ENCODE data around the gene HIPK2. TPM values are rescaled to one million over a fixed set of nuclear protein-coding genes. Genes with fewer than 3 reads are reported as not detected.

HIPK2 gene
- total and polyA plus RNA-seq, 2 donors (not counting 3 experiments of a cell fraction or from before 2014, with no cell fraction given): 9.0 to 43.8 TPM

DNA sequence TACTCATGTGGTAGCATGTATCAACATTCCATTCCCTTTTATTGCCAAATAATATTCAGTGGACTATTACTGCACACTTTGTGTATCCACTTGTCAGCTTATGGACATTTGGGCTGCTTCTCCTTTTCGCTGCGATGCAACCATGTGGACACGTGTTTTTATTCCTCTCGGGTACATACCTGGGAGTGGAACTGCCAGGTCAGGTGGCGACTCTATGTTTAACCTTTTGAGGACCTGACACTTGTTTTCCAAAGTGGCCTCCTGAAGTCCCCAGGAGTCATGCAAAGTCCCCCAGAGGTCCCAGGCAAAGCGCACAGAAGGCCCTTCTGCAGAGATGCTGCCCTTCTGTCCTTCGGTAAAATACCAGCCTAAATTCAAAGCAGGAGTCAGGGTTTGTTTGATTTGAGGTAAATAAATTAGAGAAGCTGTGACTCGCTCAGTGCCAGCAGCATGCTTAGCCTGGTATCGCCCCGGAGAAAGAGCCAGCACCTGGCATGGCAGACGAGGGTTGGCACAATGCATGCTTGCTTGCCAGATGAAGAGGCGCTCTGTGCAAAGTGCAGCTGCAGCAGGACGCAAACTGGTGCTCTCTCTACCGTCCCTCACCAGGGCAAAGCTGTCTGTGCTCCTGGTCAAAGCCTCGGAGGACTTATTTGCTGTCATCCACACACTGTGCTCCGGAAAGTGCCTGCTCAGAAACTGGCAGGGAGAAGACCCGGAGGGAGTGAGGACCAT, 37.8 kb downstream of the HIPK2 start:
- dilution Hi-C loops (cut with MboI; ENCODE audit: extremely low pct_ligation_motif_present, low sequenced_read_pairs): no loop called here
- no peaks in the 10 kb centered on the region for H3K9me3 ChIP-seq (replicated peaks; ENCODE audit: control insufficient read depth, insufficient read depth, low read length)

DNA sequence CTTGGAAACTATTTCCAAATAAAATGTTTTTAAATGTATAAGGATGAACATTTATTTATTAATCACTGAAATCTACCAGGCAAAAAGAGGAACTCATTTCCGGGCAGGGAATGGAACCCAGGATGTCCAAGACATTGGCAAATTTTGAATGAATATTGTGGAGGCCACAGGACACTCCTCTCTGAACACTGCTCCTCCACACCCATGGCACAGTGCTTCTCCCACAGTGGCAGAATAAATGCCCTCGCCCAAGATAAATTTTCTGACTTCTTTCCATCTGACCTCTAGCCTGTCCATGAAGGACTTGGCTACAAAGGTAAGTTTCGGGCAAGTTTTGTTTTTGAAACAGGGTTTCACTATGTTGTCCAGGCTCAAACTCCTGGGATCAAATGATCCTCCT, 39.0 kb downstream of the HIPK2 start:
- POLR2A ChIA-PET: no interaction called here
- FAIRE-seq: no peak
- CTCF ChIA-PET: interaction anchor here (1.4 to 2.4 kb wide), 5 partner anchors 14 to 120 kb away, joined by 4 to 18 read pairs (median 8); no protein-coding TSS in a partner anchor
- TF ChIP-seq POLR2A (IDR thresholded peaks at IDR 0.05; ENCODE audit: low read depth, low read length) (no peak), FOS (IDR thresholded peaks at IDR 0.05; ENCODE audit: borderline replicate concordance, insufficient read depth, low read length) (no peak), POLR2AphosphoS5 (IDR thresholded peaks at IDR 0.05; ENCODE audit: insufficient read depth, low read depth, low read length) (no peak), EZH2 (IDR thresholded peaks at IDR 0.05; ENCODE audit: borderline replicate concordance, low read depth, low read length, severe bottlenecking) (no peak), JUN (IDR thresholded peaks at IDR 0.05; ENCODE audit: borderline replicate concordance, insufficient read depth, insufficient read length, low read depth) (no peak), MYC (IDR thresholded peaks at IDR 0.05; ENCODE audit: low read depth, low read length) (no peak), GATA2 (IDR thresholded peaks at IDR 0.05; ENCODE audit: insufficient read depth, insufficient read length, low read depth, low read length) (no peak)
- TF ChIP-seq, protein P1, sequence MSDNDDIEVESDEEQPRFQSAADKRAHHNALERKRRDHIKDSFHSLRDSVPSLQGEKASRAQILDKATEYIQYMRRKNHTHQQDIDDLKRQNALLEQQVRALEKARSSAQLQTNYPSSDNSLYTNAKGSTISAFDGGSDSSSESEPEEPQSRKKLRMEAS (IDR thresholded peaks at IDR 0.05; ENCODE audit: insufficient read depth, insufficient read length): no peak
- TF ChIP-seq, protein P2, sequence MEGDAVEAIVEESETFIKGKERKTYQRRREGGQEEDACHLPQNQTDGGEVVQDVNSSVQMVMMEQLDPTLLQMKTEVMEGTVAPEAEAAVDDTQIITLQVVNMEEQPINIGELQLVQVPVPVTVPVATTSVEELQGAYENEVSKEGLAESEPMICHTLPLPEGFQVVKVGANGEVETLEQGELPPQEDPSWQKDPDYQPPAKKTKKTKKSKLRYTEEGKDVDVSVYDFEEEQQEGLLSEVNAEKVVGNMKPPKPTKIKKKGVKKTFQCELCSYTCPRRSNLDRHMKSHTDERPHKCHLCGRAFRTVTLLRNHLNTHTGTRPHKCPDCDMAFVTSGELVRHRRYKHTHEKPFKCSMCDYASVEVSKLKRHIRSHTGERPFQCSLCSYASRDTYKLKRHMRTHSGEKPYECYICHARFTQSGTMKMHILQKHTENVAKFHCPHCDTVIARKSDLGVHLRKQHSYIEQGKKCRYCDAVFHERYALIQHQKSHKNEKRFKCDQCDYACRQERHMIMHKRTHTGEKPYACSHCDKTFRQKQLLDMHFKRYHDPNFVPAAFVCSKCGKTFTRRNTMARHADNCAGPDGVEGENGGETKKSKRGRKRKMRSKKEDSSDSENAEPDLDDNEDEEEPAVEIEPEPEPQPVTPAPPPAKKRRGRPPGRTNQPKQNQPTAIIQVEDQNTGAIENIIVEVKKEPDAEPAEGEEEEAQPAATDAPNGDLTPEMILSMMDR (IDR thresholded peaks at IDR 0.05; ENCODE audit: extremely low read depth in 1 of 2, insufficient read depth in 1 of 2, low read depth in 1 of 2, low read length in 2 of 2): no peak
- Histone ChIP-seq H2AFZ (ENCODE audit: low read depth, low read length) (no peak overlapping the region), H4K20me1 (replicated peaks; ENCODE audit: control insufficient read depth, extremely low read depth, insufficient read depth, low read length) (no peaks in the 10 kb centered on the region), H3K27me3 (ENCODE audit: control insufficient read depth in 2 of 2, insufficient read depth in 2 of 2, low read length in 2 of 2) (no peaks in the 10 kb centered on the region), H3K9me3 (replicated peaks; ENCODE audit: control insufficient read depth, insufficient read depth, low read length) (no peaks in the 10 kb centered on the region), H3K9me1 (replicated peaks; ENCODE audit: control insufficient read depth, extremely low read depth, insufficient read depth, low read length) (no peaks in the 10 kb centered on the region), H3K27ac (ENCODE audit: insufficient read depth, low read depth, low read length) (no peak overlapping the region), H3K9ac (replicated peaks; ENCODE audit: extremely low read depth, insufficient read depth, low read length) (no peak overlapping the region), H3K4me1 (ENCODE audit: control insufficient read depth, extremely low read depth, insufficient read depth, low read length) (peaks cover 44% of the 10 kb centered on the region), H3K36me3 (ENCODE audit: control insufficient read depth in 2 of 2, extremely low read depth in 1 of 2, insufficient read depth in 2 of 2, low read length in 2 of 2) (peaks cover 0 to 2% of the 10 kb centered on the region in 2 experiments), H3K4me2 (ENCODE audit: insufficient read depth, low read length) (no peak overlapping the region), H3K79me2 (ENCODE audit: control insufficient read depth, insufficient read depth, low read length) (peaks cover 83% of the 10 kb centered on the region), H3K4me3 (replicated peaks in 1 of 3; ENCODE audit: insufficient read depth in 1 of 3, low read depth in 1 of 3, low read length in 3 of 3) (no peak overlapping the region)
- intact Hi-C loops (cut with micrococcal nuclease) (no loop called here), dilution Hi-C loops (cut with MboI; ENCODE audit: extremely low pct_ligation_motif_present, low sequenced_read_pairs) (no loop called here)
- no peak for DNase-seq (ENCODE audit: low read depth, low spot score)
- BruUV-seq (replicated peaks): no TSS peak

More for the DNA sequence above, 37.8 kb downstream of the HIPK2 start:
- DNase-seq (ENCODE audit: low read depth, low spot score) (no peak), FAIRE-seq (no peak)
- Histone ChIP-seq H3K27me3 (ENCODE audit: control insufficient read depth in 2 of 2, insufficient read depth in 2 of 2, low read length in 2 of 2) (no peaks in the 10 kb centered on the region), H3K36me3 (ENCODE audit: control insufficient read depth in 2 of 2, extremely low read depth in 1 of 2, insufficient read depth in 2 of 2, low read length in 2 of 2) (peaks cover 0 to 2% of the 10 kb centered on the region in 2 experiments), H3K9me1 (replicated peaks; ENCODE audit: control insufficient read depth, extremely low read depth, insufficient read depth, low read length) (no peaks in the 10 kb centered on the region), H4K20me1 (replicated peaks; ENCODE audit: control insufficient read depth, extremely low read depth, insufficient read depth, low read length) (no peaks in the 10 kb centered on the region), H3K79me2 (ENCODE audit: control insufficient read depth, insufficient read depth, low read length) (peaks cover 84% of the 10 kb centered on the region), H3K4me3 (replicated peaks in 1 of 3; ENCODE audit: insufficient read depth in 1 of 3, low read depth in 1 of 3, low read length in 3 of 3) (no peak overlapping the region), H3K4me2 (ENCODE audit: insufficient read depth, low read length) (no peak overlapping the region), H3K27ac (ENCODE audit: insufficient read depth, low read depth, low read length) (no peak overlapping the region), H3K9ac (replicated peaks; ENCODE audit: extremely low read depth, insufficient read depth, low read length) (no peak overlapping the region), H2AFZ (ENCODE audit: low read depth, low read length) (no peak overlapping the region), H3K4me1 (ENCODE audit: control insufficient read depth, extremely low read depth, insufficient read depth, low read length) (peaks cover 32% of the 10 kb centered on the region)
- POLR2A ChIA-PET: no interaction called here
- intact Hi-C loops (cut with micrococcal nuclease): no loop called here
- no peak for TF ChIP-seq POLR2A (IDR thresholded peaks at IDR 0.05; ENCODE audit: low read depth, low read length)
- TF ChIP-seq FOS (IDR thresholded peaks at IDR 0.05; ENCODE audit: borderline replicate concordance, insufficient read depth, low read length): no peak
- CTCF ChIA-PET: interaction anchor here (1.5 kb wide), 1 partner anchor 8 kb away, joined by 3 read pairs; no protein-coding TSS in a partner anchor
- no TSS peak for BruUV-seq (replicated peaks)

All from endothelial cell of umbilical vein (primary cell).